Adrenal gland (tissue), 5 donors: ENCODE data around the gene HACD1.

Experiments used
- CTCF ChIP-seq, 6 experiments: fragments of 450-650 bp in 4 of 6; fragments of 200-600 bp in 2 of 6; sonication (generic) in 1 of 6; IDR thresholded peaks; 1 replicate in 5 of 6; 2 replicates in 1 of 6; pipeline versions ENCODE4 v1.5.1 to v1.8.0; 2016 to 2021; ENCODE audit warnings: antibody characterized with exemption in 6 of 6, mild to moderate bottlenecking in 2 of 6, moderate library complexity in 1 of 6
- POLR2A ChIP-seq, 2 donors: fragments of 450-650 bp; IDR thresholded peaks; one replicate each; pipeline ENCODE4 v1.6.1; 2017; ENCODE audit warnings: antibody characterized with exemption in 2 of 2, mild to moderate bottlenecking in 2 of 2, moderate library complexity in 1 of 2
- donor health status: DM: no; HTN: no; CAD: no.

GRCh38 chr10:17605936-17606335 lies 11.2 kb downstream of the HACD1 start:
- no peak for TF ChIP-seq CTCF (IDR thresholded peaks at IDR 0.05)
- TF ChIP-seq POLR2A (IDR thresholded peaks at IDR 0.05), result no peak
